ENCODE data around the gene CNGB1.
"Not testable (repeated sequence)": the region's sequence is repeated elsewhere in the genome, so short reads cannot be mapped to it uniquely, and the experiment has no call there.

Gene CNGB1

GRCh38 chr16:57883953-57884654, 86.8 kb downstream of the CNGB1 start:
- DNase-seq, result no peak

GRCh38 chr16:57883480-57883879, 87.4 kb downstream of the CNGB1 start:
- DNase-seq, result no peak

GRCh38 chr16:57882792-57883191, 88.1 kb downstream of the CNGB1 start:
- DNase-seq, result no peak

- no peak for DNase-seq
Measured at GRCh38 chr16:57882206-57882605, 88.7 kb downstream of the CNGB1 start.

DNA sequence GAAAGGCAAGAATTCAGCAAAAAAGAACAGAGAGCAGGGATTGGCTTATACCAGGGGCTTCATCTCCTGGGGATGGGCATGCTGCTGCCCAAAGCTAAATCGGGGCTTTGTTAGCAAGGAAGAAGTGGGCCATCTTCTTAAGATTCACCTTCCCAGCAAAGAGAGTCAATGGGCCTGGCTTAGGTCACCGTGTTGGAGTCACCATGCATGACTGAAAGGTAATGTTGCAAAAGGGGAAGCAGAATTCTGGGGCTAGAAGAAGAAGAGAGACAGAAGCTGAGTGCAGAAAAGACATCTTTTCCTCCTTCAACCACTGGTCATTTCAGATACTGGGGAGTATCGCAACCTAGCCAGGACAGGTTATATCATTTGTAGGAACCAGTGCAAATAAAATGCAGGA, 92.3 kb downstream of the CNGB1 start:
- DNase-seq, result no peak

- DNase-seq, result no peak
Measured at GRCh38 chr16:57876210-57876609, 94.7 kb downstream of the CNGB1 start.

DNA sequence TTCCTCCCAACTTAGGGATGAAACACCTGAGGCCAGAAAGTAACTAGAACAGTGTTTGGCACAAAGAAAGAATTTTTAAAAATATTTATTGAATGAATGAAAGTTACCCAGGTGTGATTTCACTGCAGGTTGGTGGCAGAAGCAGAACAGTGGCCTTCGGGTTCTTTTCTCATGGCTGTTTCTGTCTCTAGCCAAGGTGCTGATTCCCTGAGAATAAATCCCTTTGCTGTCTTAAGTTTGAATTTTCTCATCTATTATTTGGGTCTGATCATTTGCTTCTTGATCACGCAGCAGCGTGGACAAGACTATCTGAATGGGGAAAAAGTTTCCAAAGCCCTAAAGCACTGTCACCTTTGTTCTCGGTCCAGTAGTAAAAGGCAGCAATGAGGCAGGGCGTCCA, 95.6 kb downstream of the CNGB1 start:
- no peak for DNase-seq

GRCh38 chr16:57873218-57873617, 97.7 kb downstream of the CNGB1 start:
- no peak for DNase-seq

GRCh38 chr16:57872764-57873163, 98.2 kb downstream of the CNGB1 start:
- DNase-seq, result not testable (repeated sequence)

- no peak for DNase-seq
Measured at GRCh38 chr16:57871456-57871855, 99.5 kb downstream of the CNGB1 start.

DNA sequence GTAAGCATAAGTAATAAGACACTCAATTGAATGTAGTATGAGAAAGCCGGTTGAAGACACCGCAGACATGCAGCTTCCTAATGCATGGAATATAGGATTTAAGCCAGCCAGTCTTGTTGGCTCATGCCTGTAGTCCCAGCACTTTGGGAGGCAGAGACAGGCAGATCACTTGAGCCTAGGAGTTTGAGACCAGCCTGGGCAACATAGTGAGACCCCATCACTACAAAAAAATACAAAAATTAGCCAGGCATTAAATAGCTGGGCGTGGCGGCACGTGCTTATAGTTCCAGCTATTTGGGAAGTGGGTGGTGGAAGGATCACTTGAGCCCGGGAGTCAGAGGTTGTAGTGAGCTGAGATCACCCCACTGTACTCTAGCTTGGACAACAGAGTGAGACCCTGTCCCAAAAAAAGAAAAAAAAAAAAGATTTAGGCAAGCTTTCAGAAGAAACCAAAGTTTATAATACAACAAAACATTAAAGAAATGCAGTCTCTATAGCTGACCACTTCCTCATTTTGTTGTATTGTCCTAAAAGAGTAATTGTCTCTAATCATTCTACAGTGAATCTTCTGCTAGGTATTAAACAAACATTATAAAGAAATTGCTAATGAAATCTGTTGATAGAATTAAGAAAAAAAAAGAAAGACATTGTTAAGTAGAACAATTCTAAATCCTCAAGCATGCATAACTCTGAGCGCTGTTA, 100.0 kb downstream of the CNGB1 start:
- no peak for DNase-seq

- DNase-seq, result no peak
Measured at GRCh38 chr16:57868913-57869520, 101.9 kb downstream of the CNGB1 start.

DNA sequence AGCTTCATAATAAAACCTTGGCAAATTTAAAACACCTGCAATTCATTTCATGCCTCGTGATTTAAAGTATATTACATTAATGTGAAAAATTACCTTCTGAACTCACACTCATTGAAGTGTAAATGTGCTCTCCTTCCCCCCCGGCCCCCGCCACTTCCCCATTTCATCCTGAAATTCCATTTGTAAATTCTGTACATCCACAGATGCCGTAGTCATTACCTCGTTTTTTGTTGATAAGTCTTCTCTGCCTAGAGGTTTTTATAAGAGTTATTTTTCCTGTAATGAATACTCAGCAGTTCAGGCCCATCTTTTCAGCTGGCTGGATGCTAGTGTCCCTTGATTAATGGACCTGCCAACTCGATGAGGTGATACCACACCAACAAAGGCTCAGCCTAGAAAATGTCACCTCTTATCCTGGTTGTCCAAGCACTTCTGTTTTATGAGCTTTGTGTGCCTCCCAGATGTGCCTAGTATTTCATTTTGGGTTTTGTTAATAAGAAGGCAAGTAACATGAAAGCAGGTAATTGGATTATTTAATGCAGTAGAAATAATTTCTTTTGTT, 103.8 kb downstream of the CNGB1 start:
- no peak for DNase-seq

- no peak for DNase-seq
Measured at GRCh38 chr16:57866529-57866918, 104.4 kb downstream of the CNGB1 start.

DNA sequence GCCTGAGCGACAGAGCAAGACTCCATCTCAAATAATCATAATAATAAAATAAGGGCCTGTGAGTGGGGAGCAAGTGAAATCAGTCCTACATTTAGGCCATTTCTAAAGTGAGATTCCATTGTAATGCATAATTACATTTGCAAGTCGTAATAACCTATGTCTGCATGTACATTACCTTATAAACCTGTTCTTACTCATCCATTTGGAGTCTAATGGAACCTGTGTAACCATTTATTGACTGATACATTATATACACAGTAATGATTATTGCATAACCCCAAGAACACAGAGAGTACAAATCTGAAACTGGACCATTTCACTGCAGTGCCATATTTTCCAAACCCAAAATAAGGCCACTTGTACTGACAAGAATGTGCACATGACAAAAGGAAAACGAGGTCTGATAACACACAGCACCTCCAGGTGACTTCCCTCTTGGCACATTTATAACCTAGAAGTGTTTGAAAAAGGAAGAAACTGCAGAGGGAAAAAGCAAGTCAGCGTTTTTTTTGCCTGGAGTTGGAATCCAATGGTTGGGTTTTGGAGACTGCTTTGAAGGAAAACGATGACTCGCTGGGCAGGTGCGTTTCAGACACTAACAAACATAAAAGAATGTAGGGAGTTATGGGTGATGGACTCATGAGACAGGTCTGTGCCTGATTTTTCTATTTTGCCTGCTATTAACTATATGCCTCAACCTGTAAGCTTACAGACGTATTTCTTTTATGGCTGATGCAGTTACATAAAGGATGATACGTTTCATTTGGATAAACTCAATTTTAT, 105.0 kb downstream of the CNGB1 start:
- no peak for DNase-seq

DNA sequence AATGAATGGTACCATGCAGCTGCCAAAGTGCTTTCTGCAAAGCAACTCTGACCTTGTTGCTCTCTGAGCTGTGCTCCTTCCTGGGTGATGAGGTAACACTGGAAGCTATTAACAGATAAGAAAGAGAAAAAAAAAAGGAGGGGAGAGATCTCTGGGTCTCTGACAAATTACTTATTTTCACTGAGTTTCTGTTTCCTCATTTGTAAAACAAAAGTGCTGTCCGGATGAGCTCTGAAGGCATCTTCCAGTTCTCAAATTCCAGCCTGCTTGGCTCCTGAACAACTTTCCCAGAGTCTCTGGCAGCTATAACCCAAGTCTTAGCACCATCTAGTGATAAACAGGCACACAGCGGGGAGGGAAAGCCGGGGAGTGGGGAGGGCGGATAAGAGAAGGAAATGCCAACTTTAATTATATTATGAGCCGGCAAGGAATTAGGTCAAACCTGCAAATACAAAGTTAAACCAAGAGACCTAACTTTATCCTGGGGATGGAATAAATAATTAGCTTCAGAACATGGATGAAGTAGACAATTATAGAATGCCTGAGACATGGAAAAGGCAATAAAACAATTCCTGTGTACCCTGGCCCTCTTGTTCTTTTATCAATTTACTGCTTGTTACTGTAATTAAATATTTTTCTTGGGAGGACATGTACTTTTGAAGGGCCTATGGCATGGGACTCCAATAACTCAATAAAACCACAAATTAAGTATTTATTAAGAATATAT, 107.3 kb downstream of the CNGB1 start:
- no peak for DNase-seq

- DNase-seq, result no peak
Measured at GRCh38 chr16:57862698-57863433, 108.1 kb downstream of the CNGB1 start.

DNA sequence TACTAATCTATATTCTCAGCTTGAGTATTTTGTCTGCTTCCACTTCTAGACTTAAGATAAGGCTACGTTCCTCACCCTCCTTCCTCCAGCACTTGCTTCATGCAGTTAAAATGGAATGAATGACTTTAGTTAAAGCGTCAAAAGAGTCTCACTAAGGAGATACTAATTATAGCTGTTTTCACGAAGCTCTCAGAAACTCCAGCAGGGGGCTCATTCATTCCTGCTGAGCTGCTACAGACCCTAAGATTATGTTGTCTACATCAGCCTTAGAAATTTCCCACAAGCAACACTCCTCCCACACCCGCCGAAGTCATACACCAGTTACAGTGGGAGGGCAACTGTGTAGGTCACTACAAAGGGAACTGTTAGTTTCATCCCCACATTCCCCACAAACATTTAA, 111.6 kb downstream of the CNGB1 start:
- DNase-seq, result no peak

DNA sequence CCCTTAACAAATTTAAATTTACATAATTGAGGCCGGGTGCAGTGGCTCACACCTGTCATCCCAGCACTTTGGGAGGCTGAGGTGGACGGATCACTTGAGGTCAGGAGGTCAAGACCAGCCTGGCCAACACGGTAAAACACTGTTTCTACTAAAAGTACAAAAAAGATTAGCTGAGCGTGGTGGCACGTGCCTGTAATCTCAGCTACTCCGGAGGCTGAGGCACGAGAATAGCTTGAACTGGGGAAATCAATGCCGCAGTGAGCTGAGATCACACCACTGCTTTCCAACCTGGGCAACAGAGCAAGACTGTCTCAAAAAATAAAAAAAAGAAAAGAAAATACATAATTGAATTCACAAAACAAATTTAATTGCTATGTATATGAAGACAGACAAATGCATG, 112.3 kb downstream of the CNGB1 start:
- DNase-seq, result no peak

- not testable (repeated sequence) for DNase-seq
Measured at GRCh38 chr16:57857991-57858390, 112.9 kb downstream of the CNGB1 start.

DNA sequence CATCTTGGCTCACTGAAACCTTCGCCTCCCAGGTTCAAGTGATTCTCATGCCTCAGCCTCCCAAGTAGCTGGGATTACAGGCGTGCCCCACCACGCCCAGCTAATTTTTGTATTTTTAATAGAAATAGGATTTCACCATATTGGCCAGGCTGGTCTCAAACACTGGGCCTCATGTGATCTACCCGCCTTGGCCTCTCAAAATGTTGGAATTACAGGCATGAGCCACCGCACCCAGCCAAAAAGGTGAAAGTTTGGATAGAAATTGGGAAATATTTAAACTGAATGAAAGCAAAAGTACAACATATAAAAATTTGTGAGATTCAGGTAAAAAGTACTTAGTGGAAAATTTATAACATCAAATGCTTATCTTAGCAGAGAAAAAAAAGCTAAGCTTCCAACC, 115.7 kb downstream of the CNGB1 start:
- DNase-seq, result no peak

DNA sequence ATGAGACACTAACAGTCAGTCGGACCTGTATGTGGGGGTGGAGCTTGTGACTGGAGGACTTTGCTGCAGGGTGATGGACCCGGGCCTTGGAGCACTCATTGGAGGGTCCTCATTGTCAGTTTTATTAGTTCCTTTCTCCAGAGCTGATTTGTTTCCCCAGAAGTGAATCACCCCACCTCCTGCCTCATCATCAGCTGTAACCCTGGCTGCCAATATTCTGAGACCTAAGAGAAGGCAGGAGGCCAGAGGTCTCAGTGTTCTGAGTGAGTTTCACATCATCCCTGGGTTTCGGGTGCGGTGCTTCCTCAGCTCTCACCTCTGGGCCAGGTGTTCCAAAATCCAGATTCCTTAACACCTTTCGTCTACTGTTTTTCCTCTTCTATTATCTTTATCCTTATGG, 118.7 kb downstream of the CNGB1 start:
- no peak for DNase-seq
